NCI-H2227 (cell line): ENCODE results near the gene MAIP1.

Source experiments
- DNase-seq: peaks from one replicate; lab custom pipeline; 2025; ENCODE audit not compliant: unreplicated experiment; lab: John Stamatoyannopoulos, UW

Gene MAIP1

GRCh38 chr2:199946836-199947235 is 8.5 kb upstream of the MAIP1 start:
- no peak for DNase-seq

DNA sequence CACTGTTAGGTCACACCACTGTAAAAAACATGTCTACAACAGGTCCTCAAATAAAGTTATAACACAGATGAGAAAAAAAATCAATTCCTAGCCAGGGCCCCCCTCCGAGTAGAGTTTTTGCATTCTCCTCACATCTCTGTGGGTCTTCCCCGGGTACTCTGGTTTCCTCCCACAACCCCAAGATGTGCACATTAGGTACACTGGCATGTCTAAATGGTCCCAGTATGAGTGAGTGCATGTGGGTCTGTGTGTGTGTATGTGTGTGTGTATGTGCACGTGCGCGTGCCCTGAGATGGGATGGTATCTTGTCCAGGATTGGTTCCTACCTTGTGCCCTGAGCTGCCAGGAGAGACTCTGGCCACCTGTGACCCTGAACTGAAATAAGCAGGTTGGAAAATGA is 5.0 kb upstream of the MAIP1 start:
- DNase-seq = no peak

- no peak for DNase-seq
These were observed 4.4 kb upstream of the MAIP1 start for GRCh38 chr2:199951023-199951422.

DNA sequence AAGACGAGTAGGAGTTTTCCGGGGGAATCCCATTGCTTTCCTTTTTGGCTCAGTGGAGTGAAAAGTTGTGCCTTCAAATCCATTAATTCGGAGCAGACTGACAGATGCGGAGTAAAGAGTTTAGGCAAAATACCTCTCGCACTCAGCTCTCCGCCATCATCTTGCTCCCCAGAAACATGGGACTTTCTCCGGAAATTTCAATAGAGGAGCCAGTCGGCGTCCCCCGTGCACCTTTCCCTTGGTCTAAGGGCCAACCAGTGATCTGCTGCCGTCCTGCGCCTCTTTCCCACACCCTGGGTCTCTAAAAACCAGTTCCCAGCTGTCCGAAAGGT is 409 bp upstream of the MAIP1 start:
- DNase-seq = peak; percentile 83

DNA sequence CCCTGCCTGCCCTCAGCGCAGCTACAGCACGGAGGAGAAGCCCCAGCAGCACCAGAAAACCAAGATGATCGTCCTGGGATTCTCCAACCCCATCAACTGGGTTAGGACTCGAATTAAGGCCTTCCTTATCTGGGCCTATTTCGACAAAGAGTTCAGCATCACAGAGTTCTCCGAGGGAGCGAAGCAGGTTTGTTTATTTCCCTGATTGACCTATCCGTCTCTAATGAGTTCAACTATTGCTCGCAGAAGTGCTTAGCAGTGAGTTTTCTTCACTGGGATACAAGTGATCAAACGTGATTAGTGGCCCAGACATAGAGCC is 639 bp downstream of the MAIP1 start:
- DNase-seq = no peak

GRCh38 chr2:199958014-199958413 is 2.6 kb downstream of the MAIP1 start:
- DNase-seq = no peak

DNA sequence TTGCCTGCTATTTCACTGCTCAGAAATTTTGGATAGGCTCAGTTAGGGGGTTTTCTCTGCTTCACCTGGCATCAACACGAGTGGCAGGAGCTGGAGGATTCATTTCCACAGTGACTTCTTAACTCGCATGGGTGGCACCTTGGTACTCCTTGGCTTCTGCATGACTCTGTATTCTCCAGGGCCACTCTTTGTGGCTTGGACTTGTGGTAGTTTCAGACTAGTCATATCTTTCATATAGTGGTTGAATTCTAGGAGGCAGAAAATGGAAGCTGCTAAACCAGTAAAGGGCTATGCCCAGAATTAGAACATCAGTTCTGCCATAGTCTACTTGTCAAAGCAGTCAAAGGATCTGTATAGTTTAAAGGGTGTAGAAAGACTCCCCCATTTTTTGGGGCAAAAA is 6.8 kb downstream of the MAIP1 start:
- no peak for DNase-seq

DNA sequence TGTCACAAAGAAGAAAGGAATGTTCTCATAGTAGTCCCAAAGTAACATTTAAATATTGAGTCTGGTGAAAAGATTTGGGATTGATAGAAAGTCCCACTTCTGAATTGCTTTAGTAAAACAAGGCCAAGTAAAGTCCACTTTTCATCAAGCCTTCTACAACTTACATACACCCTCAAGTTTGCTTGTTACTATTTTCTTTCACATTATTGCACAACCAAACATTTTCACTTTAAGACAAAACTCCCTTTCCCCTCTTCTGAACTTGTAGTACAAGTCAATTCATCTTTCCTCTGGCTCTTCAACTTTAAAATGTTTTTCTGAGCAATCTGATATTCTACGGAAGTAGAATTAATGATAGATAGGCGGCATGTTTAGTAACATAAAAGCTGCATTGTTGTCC is 11.0 kb downstream of the MAIP1 start:
- no peak for DNase-seq

- no peak for DNase-seq
These were observed 11.6 kb downstream of the MAIP1 start for GRCh38 chr2:199966976-199967375.

- DNase-seq = no peak
These were observed 12.7 kb downstream of the MAIP1 start for GRCh38 chr2:199968126-199968525.

DNA sequence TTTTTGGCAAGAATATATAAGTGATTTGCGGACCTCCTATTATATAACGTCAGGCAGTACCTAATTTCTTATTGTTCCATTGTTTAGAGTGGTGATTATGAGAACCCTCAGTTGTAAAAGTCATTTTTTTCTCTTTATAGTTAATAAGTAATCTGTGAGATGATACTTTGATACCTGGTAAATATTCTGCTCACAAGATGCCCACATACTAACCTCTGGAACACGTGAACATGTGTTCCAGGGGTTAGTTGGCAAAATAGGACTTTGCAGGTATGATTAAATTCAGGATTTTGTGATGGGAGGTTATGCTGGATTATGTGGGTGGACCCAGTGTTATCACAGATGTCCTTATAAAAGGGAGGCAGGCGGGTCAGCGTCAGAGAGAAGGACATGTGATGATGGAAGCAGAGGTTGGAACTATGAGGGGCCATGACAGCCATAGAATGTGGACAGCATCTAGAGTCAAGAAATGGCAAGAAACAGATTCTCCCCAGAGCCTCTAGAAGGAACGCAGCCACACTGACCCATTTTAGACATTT is 16.8 kb downstream of the MAIP1 start:
- no peak for DNase-seq

DNA sequence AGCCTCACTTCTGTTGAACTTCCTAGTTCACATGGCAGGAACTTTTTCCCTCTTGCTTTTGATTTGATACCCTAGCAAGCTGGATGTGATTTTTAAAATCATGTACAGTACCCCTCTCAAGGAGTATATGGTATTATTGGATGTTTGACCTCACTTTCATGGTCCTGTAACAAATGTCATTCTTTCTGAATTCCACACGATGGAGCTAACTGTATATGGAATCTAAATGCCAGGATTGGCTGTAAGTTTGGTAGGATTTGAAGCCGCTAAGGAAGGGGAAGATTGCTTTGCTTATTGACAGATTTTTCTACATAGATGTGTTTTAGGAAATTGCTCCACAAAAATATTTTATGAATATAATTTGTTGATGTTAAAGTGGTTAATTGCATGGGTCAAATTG is 18.3 kb downstream of the MAIP1 start:
- peak; percentile 65 for DNase-seq

DNA sequence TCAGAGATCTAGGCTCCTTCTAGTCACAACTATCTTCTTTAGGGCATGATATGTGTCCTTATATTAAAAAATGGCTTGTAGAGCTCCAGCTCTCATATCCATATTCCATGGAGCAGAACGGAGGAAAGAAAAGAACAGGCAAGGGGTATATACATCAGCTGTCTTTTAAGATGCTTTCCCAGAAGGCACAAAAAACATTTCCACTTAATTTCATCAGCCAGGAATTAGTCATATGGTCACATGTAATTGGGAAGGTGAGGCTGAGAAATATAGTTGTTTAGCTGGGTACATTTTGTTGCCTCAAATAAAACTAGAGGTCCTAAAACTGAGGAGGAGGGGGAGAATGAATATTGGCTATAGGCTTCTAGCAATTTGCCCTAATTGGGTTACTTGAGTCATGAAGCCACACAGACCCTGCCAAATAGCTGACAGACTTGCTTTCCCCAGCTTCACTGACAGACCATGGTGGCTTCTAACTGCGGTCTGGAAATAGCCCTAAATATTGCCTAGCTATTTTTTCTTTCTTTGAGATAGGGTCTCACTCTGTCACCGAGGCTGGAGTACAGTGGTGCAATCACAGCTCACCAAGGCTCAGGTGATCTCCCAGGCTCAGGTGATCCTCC is 20.0 kb downstream of the MAIP1 start:
- DNase-seq = no peak

DNA sequence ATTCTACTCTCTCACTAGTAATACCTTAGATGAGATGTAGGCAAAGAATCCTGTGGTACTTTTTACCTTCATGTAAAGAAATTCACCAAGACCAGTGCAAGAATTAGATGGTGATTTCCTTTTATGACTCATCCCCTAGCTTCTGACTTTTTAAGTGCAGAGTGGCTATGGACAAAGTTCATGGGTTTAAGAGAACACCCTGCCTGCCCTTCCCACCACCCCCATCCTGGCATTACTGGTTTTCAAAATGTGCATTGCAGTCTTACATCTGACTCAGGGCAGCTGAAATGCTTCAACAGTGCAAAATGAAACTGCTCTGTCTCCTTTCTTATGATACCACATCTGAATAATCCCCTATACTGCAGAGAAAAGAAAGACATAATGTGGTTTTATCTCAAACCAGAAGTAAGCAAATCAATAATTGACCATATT is 22.6 kb downstream of the MAIP1 start:
- DNase-seq = no peak

- DNase-seq = no peak
These were observed 24.0 kb downstream of the MAIP1 start for GRCh38 chr2:199979398-199979797.

- peak; percentile 87 for DNase-seq
These were observed 24.6 kb downstream of the MAIP1 start for GRCh38 chr2:199979832-199980628.

- no peak for DNase-seq
These were observed 26.9 kb downstream of the MAIP1 start for GRCh38 chr2:199982126-199982843.

DNA sequence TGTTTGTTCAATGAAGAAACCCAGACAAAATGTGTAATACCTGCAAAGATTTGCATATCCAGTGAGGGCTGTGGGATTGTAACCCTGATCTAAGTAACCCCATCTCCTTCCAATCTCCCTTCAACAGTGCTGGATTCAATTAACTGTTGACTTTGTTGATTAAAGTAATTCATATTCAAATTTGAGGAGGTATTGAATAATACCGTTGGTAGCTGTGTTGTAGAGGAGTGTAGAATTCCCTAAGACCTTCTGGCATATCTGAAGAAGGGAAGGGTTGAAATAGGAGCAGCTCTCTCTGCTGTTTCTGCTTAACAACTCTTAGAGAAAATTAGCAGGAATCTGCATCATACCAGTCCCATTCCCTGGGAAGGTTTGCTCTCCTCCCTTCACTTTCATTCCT is 28.2 kb downstream of the MAIP1 start:
- DNase-seq = no peak

DNA sequence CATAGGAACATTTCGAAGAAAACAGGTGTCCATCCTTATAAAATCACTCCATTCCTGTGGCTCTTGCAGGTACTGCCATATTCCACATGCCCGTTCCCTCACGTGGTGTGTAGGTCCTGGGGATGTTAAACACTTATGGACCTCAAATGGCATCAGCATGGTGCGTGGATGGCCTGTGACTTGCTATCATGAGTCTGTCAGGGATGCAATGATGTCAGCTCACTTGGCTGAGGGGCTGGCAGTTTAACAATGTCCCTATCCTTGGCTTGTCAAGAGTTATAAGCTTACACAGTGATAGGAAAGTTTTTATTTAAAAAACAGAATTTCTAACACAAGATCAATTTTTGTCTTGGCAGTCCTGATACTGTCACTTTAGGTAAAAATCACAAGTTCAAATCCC is 28.8 kb downstream of the MAIP1 start:
- DNase-seq = no peak

DNA sequence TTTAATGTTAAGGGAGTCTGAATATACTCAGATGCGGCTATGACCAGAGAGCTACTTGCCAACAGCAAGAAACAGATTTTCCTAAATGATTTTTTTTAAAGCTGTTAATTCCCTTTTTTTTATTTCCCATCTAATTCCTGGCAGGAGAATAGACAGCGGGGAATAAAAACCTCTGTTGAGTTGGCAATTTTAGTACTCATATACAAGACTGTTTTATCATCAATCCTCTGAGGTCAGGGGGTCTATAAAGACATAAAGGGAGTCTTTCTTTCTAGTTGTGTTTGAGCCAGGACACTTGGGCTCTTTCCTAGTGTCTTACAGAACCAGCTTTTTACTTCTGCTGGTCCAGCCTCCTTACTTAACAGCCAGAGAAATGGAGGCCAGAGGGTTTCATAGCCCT is 29.4 kb downstream of the MAIP1 start:
- no peak for DNase-seq

GRCh38 chr2:199985625-199986207 is 30.3 kb downstream of the MAIP1 start:
- DNase-seq = peak; percentile 77

DNA sequence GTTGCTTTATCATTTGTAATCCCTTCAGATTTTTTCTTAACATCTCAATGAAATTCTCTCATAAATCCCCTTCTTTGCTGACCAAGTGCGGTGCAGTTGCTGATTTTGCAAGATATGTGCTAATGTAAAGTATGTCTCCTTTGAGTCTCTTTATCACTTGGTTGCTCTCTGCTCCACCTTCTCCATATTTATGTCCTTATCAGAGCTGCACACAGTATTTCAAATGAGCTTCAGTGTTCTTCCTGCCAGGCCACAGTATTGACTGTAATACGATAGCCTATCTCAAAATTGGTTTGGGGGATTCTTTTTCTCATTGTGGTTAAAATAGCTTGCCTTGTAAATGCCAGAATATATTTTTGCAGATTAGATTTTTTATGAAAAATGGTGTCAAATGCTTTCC is 32.2 kb downstream of the MAIP1 start:
- no peak for DNase-seq
